Mesothelial cell of epicardium (in vitro differentiated cells): Measurements from ENCODE around the gene SOX14. TPM values are rescaled to one million over a fixed set of nuclear protein-coding genes. Genes with fewer than 3 reads are reported as not detected.

Experiments used
- DNase-seq, 2 experiments: peaks; one replicate each; pipeline ENCODE4 v3.0.0; 2021; ENCODE audit warnings: low spot score in 2 of 2; ENCODE audit not compliant: unreplicated experiment in 2 of 2
- H3K27ac Mint-ChIP-seq: 2 replicates; pipeline ENCODE4 v1.8.0; 2021; ENCODE audit warnings: mixed read lengths
- H3K27me3 Mint-ChIP-seq: 2 replicates; pipeline ENCODE4 v1.8.0; 2021; ENCODE audit warnings: low read depth, mixed read lengths
- H3K36me3 Mint-ChIP-seq: 2 replicates; pipeline ENCODE4 v1.8.0; 2021; ENCODE audit warnings: mixed read lengths
- H3K4me1 Mint-ChIP-seq: 2 replicates; pipeline ENCODE4 v1.8.0; 2021; ENCODE audit warnings: mixed read lengths
- H3K4me3 Mint-ChIP-seq: 2 replicates; pipeline ENCODE4 v1.8.0; 2021; ENCODE audit warnings: mild to moderate bottlenecking, moderate library complexity, mixed read lengths
- H3K9me3 Mint-ChIP-seq: 2 replicates; pipeline ENCODE4 v1.8.0; 2021; ENCODE audit warnings: mixed read lengths
- total RNA-seq: library from RNA; stranded (reverse); gene quantifications from 3 replicates; pipeline ENCODE4 v1.2.1, GENCODE V29; 2021
- TF ChIP-seq, protein P1 (sequence below): fragments of 200-600 bp; sonication (generic); IDR thresholded peaks from one replicate; pipeline ENCODE4 v1.5.0; 2021; ENCODE audit warnings: antibody characterized with exemption; ENCODE audit not compliant: unreplicated experiment

Gene SOX14
- total RNA-seq, 1 donor from 2014 or later, result 0.18 TPM

DNA sequence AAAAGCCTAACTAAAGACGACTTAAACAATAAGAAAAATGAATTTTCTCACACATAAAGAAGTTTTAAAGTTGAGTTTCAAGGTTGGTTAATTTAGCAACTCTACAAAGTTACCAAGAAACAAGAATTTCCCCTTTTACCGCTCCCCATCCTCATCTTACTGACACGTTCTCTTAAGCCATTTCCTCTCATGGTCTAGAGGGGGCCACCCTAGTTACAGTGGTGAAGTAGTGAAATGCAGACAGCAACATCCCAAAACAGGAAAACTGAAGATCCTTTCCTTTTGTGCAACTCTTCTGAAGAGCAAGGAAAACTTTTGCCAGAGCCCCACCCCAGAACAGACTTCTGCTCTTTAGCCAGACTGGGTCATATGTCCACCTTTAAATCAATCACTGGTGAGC, 17.3 kb upstream of the SOX14 start:
- H3K27me3 Mint-ChIP-seq, result peaks cover 92% of the 10 kb centered on the region
- no peaks in the 10 kb centered on the region for H3K4me1 Mint-ChIP-seq
- no peak overlapping the region for H3K27ac Mint-ChIP-seq
- H3K36me3 Mint-ChIP-seq, result no peaks in the 10 kb centered on the region
- no peak overlapping the region for H3K4me3 Mint-ChIP-seq
- DNase-seq, result no peak
- TF ChIP-seq, protein P1, sequence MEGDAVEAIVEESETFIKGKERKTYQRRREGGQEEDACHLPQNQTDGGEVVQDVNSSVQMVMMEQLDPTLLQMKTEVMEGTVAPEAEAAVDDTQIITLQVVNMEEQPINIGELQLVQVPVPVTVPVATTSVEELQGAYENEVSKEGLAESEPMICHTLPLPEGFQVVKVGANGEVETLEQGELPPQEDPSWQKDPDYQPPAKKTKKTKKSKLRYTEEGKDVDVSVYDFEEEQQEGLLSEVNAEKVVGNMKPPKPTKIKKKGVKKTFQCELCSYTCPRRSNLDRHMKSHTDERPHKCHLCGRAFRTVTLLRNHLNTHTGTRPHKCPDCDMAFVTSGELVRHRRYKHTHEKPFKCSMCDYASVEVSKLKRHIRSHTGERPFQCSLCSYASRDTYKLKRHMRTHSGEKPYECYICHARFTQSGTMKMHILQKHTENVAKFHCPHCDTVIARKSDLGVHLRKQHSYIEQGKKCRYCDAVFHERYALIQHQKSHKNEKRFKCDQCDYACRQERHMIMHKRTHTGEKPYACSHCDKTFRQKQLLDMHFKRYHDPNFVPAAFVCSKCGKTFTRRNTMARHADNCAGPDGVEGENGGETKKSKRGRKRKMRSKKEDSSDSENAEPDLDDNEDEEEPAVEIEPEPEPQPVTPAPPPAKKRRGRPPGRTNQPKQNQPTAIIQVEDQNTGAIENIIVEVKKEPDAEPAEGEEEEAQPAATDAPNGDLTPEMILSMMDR, result no peak
- H3K9me3 Mint-ChIP-seq, result no peaks in the 10 kb centered on the region

DNA sequence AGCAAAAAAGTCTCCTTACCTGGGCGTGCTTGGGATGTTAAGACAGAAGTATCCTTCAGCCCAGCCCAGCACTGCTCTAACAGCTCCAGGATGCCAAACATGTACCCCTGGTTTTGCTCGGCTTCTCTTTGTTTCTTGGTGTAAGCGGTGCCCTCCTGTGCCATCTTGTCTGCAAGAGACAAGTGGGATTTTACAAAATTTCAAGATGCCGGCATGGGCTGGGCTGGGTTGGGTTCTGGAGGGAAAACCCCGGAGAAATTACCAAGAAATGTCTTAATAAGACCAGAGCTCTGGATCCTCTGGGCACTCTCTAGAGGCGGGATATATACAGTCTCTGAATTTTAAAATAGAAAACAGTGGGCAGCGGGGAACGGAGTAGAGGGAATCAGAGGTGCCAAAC, 4.6 kb upstream of the SOX14 start:
- TF ChIP-seq, protein P1, result no peak
- Mint-ChIP-seq H3K4me3 (no peak overlapping the region), H3K27me3 (peaks cover 92% of the 10 kb centered on the region), H3K27ac (no peak overlapping the region), H3K9me3 (no peaks in the 10 kb centered on the region), H3K4me1 (peaks cover 15% of the 10 kb centered on the region), H3K36me3 (no peaks in the 10 kb centered on the region)
- DNase-seq, result no peak

GRCh38 chr3:137760341-137761098, 3.6 kb upstream of the SOX14 start:
- Mint-ChIP-seq H3K27me3 (peaks cover 92% of the 10 kb centered on the region), H3K4me1 (peaks cover 19% of the 10 kb centered on the region), H3K4me3 (no peak overlapping the region), H3K9me3 (no peaks in the 10 kb centered on the region), H3K27ac (no peak overlapping the region), H3K36me3 (no peaks in the 10 kb centered on the region)
- TF ChIP-seq, protein P1, result no peak
- DNase-seq, result no peak

DNA sequence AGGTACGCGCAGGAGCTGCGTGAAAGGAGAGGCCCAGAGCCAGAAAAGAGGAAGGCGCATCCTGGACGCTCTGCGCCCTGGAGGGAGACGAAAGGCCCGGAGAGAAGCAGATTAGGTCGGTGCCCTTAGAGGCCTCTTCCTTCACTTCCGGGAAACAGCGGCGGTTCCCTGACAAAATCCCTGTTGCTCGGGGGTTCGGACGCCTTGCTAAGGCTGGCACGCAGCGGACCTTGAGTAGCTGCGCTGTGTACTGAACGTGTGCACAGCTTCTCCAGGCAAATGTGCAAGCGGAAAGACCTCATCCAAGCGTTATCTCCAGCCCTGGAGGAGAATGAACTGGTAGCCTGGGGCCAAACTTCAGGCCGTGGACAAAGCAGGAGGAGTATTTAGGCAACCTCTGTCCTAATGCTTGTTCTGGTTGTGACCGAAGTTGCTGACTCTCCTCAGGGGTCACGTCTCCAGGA, 3.0 kb upstream of the SOX14 start:
- Mint-ChIP-seq H3K27ac (no peak overlapping the region), H3K4me1 (peaks cover 21% of the 10 kb centered on the region), H3K36me3 (no peaks in the 10 kb centered on the region), H3K9me3 (no peaks in the 10 kb centered on the region), H3K27me3 (peaks cover 96% of the 10 kb centered on the region), H3K4me3 (no peak overlapping the region)
- no peak for DNase-seq
- TF ChIP-seq, protein P1, result no peak

- Mint-ChIP-seq H3K9me3 (no peaks in the 10 kb centered on the region), H3K27ac (no peak overlapping the region), H3K36me3 (no peaks in the 10 kb centered on the region), H3K4me3 (no peak overlapping the region), H3K27me3 (peaks cover 99% of the 10 kb centered on the region), H3K4me1 (peaks cover 21% of the 10 kb centered on the region)
- DNase-seq, result no peak
- TF ChIP-seq, protein P1, result no peak
These were observed 2.3 kb upstream of the SOX14 start for GRCh38 chr3:137761563-137762503.
